GM21515 (cell line): Measurements from ENCODE around the gene SUGCT.
"Not testable (repeated sequence)": the region's sequence is repeated elsewhere in the genome, so short reads cannot be mapped to it uniquely, and the experiment has no call there.

Experiments used
- ATAC-seq: cut with Tn5 transposase; IDR thresholded peaks from one replicate; pipeline ENCODE4 v1.9.1; 2021; ENCODE audit not compliant: unreplicated experiment

Gene SUGCT

DNA sequence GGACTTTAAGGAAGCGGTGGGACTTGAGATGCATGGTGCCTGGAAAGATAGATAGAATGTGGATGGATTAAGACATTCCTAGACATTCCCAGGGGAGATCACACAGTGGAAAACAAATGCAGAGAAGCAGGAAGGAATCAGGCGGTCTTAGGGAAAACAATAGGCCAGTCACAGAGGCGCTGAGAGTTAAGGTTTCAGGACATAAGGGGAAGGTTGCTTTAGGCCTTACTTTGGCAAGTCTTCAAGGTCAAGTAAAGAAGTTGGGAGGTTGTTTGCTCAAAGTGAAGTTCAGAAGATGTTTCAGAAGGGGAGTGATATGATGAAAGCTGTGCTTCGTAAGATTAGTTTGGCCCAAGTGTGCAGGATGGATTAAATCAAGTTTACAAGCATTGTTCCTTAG, 109.4 kb downstream of the SUGCT start:
- ATAC-seq, result no peak

DNA sequence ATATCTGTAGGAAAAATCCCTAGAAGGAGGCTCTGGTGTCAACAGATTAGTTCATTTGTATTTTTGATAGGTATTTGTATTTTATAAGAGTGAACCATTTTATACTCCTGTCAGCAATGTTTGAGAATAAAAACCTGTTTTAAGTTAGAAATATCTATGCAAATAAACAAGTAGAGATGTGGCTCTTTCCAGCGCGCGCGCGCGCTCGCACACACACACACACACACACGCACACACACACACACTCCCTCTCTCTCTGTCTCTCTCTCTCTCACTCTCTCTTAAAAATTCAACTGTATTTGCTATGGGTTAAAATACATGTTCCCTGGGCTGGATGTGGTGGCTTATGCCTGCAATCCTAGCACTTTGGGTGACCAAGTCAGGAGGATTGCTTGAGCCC, 113.9 kb downstream of the SUGCT start:
- ATAC-seq, result no peak

DNA sequence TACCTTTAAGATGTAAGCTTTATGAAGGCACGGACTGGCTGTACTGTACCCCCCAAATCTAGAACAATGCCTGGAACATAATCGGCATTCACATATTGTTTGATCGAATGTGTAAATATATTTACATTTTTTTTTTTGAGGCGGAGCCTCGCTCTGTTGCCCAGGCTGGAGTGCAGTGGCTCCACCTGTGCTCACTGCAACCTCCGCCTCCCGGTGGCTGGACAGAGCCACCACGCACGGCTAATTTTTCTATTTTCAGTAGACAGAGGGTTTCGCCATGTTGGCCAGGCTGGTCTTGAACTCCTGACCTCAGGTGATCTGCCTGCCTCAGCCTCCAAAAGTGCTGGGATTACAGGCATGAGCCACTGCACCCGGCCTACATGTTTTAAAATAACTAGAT, 118.6 kb downstream of the SUGCT start:
- ATAC-seq, result not testable (repeated sequence)

DNA sequence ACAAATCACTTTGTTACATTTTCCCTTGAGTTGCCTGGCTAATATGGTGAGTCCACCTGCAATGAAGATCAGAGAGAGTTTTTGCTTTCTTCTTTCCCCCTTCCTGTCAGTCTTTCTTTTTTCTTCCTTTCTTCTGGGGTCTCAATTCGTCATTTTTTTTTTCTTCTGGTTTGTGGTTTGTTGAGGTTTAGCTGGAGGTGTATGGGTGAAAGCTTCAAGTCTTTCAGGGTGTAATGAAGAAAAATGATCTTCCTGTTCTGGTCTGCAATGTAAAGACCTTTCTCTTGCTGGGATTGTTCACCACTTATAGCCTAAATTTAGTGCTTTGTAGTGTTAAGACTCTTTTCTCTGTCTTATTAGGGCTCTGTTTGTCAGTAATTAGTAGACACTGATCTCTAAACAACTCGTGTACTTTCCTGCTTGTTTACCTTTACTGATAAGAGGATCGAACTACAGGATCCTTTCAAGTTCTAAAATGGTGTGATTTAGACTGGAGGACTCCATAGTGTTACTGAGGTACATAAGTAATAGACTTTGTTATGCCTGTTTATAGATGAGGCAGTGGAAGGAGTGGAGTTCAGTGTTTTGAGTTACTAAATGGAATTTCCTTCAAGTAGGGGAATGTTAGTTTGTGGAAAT, 129.1 kb downstream of the SUGCT start:
- ATAC-seq, result no peak

DNA sequence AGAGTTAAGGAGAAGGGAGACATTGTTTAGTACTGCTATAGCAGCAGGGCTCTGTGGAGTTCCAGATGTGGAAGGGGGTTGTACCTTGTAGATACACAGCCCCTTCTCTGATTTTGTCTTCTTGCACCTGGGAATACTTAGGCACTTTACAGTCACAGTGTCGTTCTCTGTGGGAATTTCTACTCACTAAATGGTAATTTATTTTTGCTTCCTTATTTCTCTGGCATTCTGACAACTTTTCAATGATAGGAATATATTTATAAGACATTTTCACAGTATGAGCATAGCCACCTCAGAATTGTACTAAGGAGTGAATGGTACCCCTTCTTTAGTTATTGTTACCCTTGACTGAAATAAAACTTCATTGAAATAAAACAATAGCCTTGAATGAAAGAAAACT, 132.8 kb downstream of the SUGCT start:
- ATAC-seq, result no peak

DNA sequence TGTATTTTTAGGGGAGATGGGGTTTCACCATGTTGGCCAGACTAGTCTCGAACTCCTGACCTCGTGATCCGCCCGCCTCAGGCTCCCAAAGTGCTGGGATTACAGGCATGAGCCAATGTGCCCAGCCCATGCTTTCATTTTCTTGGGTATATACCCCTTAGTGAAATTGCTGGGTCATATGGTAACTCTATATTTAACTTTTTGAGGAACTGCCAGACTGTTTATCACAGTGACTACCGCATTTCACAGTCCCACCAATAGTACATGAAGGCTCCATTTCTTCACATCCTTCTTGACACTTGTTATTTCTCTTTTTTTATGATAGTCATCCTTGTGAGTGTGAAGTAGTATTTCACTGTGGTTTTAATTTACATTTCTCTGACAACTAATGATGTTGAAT, 134.0 kb downstream of the SUGCT start:
- not testable (repeated sequence) for ATAC-seq

DNA sequence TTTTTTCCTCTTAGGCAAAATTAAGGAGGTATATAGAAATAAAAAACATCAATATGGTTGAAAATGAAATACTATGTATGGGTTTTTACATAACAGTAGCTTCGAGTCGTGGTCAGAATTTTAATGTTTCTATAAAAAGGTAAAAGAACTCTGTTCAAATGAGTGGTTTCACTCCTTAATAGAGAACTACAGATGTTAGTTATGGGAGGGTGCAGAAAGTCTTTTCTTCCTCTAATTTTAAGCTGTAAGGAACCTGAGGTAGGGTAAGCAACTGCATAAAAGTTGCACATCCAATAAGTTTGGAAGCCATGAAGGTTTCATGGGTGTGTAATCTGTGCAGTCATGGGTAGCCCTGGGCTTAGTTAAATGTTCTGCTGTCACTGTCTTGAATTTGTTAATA, 141.3 kb downstream of the SUGCT start:
- ATAC-seq, result no peak

DNA sequence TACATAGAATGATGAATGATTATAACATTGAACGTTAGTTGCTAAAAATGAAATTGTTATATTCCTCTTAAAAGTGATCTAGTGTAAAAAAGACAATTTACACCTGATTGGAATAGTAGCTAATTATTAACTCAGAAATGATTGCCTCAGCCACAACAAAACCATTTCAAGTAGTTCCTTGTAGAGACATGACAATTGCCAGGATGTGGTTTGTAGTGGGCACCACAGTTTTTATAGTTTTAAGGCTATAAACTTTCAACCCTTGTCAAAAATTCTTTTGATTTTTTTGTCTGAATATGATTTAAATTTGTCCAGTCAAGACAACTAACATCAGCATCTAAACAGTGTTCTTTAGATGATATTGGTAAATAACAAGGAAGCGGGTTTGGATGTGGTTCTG, 145.2 kb downstream of the SUGCT start:
- ATAC-seq, result no peak

DNA sequence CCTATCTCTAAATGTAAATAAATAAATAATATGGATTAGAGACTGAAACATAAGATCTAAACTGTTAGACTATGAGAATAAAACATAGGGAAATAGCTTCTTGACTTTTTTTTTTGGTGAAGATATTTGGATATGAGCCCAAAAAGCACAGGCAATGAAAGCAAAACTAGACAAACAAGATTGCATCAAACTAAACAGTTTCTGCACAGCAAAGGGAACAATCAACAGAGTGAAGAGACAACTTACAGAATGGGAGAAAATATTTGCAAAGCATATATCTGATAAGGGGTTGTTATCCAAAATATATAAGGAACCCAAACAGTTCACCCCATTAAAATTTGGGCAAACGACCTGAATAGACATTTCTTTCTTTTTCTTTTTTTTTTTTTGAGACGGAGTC, 148.1 kb downstream of the SUGCT start:
- ATAC-seq, result no peak

DNA sequence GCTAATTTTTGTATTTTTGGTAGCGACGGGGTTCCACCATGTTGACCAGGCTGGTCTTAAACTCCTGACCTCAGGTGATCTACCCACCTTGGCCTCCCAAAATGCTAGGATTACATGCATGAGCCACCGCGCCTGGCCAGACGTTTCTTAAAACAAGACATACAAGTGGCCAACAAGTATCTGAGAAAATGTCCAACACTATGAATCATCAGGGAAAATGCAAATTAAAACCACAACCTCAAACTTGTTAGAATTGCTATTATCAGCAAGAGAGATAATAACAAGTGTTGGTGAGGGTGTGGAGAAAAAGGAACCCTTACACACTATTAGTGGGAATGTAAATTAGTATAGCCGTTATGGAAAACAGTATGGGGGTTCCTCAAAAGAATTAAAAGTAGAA, 148.6 kb downstream of the SUGCT start:
- ATAC-seq, result no peak

DNA sequence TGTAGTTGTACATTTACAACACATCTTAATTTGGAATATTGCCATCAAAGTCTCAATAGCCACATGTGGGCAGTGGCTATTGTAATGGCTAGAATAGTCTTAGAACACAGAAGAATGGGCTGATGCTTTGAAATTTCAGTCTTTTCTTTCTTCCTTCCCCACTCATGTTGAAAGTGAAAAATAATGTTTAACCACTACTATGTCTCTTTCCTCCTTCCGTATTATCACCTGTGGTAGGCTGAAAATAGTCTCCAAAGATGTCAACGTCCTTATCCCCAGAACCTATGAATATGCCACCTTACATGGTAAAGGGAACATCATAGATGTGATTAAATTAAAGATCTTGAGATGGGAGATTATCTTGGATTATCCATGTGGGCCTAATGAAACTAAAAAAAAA, 154.0 kb downstream of the SUGCT start:
- ATAC-seq, result no peak

DNA sequence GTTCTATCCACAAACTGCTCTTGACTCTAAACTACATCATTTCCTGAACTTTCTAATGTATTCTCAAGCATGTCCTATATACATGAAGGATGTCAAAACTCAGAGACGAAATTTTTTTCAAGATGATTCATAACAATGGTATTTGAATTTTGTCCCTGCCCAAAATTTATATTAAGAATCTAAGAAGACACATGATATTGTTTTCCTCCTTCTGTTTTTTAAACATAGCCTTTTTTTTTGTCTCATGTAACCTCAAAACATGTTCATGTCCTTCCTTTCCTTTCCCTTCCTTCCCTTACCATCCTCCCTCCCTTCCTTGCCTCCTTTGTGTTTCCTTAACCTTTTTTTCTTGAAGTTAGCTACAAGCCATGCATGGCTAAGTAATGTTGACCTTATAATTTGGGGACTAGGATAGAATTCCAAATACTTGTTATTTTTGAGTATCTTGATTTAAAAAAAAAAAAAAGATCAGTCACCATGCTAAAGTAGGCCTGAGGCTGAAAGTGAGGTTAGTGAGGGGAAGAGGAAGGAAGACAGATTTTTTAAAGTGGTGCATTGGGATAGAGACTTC, 163.0 kb downstream of the SUGCT start:
- ATAC-seq, result no peak

DNA sequence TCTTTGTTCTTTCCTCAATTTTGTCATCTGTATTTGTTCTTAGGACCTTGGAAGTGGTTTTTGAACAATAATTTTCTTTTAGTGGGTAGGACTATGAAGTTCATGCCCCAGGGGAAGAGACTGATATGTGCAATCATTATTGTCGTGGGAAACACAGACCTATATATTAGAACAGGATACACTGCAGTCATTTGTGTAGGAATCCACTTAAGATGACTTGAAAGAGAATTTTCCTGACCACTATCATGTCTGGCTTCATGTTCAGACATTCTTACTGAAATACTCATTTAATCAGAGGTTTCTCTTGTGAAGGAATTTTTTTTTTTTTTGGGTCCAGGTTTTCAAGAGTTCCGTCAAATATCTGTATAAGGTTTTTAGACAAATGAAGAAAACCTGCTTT, 163.6 kb downstream of the SUGCT start:
- no peak for ATAC-seq

DNA sequence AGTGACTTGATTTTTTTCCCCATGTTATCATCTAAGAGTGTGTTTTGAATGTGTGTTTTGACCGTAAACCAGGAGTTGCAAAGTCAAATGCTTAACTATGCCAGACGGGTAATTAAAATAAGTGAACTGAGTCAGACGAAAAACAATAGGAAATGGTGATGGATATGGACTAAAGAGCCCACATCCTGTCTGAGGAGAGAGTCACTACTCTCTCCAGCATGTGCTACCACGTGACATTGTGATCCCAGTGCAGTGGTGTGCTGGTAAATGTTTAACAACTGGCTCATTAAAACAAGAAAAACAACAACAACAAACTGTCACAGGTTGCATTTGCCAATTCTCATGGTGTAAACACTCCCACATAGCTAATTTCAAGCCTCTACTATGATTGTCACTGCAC, 164.3 kb downstream of the SUGCT start:
- no peak for ATAC-seq

DNA sequence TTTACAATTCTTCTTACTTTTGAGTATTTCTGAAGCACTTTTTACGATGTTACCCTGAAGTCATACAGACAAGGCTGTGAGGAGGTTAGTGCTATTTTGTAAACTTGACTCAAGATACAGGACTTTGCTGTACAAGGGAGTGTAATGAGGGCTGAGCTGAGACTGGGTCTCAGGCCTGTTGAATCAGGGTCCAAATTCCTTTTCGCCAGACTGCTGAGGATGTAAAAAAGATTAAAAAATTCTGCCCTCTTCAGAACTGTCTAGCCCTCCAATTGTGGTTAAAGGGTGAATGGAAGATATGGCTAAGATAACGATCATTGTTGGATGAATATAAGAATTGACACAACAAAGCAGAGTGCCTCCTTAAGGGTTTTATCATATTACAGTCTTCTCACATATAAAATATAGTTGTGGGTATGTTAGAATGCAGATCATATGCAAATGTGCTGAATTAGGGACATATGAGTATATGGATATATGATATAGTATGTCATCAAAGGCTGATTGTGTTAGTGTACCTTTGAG, 165.4 kb downstream of the SUGCT start:
- ATAC-seq, result no peak

DNA sequence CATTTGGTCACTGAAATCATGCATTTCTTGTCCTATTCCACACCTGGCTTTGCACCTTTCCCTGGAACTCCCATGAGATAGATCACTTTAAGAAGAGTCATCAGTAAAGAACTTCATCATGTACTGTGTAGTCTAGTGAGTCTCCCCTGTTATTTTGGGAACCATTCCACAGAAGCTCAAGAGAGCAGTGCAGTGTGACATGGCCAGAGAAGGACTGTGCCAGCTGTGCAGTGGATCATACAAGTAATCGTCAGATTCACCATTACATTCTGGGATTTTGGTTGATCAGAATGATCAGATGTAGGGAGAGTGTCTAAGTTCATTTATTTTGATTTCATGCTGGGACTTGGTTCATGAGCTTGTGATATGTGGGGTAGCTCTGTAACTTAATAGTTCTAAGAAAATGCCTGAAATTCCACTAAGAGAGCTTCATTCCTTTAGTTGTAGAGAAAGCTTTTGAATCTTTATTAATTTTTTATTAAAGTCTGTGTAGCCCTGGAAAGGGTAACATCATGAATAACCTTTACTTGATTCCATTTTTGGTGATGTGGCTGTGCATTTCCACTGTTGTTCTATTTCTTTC, 166.8 kb downstream of the SUGCT start:
- ATAC-seq, result no peak

DNA sequence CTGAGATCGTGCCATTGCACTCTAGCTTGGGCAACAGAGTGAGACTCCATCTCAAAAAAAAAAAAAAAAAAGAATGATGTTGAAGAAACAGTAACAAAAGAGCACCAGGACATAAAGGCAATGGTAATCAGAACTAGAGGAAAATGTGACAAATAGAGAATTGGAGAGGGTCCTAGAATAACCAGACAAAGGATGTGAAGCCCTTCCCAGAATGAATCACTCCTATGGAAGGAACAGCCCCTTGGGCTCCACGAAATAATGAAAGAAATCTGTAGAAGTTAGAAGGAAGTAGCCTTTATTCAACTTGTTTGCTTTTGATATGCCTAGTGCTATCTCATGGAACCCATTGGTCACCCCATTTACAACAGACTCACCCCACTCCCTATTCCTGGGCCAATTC, 169.2 kb downstream of the SUGCT start:
- ATAC-seq, result no peak

DNA sequence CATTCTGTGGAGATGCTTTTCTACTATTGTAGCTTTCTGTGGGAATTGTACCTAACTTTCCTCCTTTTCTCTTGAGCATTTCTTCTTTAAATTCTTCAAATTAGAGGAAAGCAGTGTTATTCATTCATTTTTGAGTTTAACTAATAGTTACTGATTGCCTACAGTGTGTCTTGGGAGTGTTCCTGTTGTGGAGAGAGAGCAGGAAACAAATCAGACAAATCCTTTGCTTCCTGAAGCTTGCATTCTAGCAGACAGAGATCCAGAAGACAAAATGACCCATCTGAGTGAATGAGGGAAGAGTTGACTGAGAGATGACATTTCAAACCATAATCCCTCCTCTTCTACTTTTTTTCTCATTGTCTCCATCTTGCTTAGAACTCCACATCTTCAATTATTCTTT, 170.4 kb downstream of the SUGCT start:
- ATAC-seq, result no peak

DNA sequence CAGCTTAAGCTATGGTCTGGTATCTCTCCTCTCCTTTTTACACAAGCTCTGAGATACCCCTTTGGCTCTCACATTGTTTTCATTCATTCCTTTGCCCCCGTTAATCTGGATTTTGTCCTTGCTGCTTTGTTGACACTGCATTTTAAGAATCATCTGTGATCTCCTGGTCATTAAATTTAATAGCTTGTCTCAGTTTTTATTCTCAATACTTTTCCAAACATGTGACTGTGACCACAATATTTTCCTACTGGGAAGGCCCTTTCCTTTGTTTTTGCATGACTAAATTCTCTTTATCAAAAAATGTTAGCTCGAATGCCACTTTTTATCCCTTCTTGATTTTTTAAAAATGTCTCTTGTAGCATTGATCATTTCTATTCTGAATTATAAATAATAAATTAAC, 171.2 kb downstream of the SUGCT start:
- no peak for ATAC-seq

DNA sequence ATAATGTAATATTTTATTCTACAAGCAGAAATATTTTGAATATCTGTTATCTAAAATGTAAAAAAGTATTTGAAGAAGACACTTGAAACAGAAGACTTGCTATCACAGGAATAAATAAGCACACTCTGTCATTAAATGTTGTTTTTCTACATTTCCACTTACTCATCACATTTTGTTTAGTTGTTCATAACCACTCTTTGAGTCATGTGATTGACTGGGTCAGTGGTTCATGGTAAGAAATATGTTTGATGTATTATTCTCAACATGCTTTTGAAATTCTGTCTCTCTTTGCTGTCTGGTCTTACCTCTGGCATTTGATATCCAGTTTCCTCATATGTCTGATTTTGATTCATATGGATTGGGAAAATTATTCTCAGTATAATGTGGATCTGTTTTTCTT, 171.8 kb downstream of the SUGCT start:
- ATAC-seq, result no peak

DNA sequence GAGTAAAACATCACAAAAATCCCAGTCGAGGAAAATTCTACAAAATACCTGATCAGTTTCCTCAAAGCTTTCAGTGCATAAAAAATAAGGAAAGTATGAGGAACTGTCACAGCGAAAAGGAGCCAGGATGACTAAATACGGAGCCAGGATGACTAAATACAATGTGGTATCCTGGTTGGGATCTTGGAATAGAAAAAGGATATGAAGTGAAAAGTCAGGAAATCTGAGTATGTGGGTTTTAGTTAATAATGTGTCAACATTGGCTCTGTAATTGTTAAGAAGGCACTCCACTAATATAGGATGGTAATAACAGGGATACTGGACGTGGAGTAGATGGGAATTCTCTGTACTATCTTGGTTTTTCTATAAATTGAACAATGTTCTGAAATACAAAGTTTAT, 175.5 kb downstream of the SUGCT start:
- no peak for ATAC-seq

DNA sequence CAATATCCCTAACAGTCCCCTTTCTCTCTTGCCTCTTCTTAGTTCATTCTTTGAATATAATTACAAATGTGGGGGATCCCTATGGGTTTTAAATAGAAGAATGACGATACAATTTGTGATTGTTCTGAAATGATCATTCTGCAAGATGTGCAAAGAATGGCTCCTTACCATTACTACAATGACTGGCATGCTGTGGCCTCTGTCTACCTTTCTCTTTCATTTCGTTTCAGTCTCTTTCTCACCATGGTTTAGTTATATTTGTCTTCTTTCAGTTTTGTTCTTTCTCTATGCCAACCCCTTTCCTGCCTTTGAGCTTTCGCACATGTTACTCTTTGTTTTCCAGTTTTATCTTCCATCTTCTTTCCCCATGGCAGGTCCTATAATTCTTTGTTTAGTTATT, 176.5 kb downstream of the SUGCT start:
- peak; percentile 95 for ATAC-seq

DNA sequence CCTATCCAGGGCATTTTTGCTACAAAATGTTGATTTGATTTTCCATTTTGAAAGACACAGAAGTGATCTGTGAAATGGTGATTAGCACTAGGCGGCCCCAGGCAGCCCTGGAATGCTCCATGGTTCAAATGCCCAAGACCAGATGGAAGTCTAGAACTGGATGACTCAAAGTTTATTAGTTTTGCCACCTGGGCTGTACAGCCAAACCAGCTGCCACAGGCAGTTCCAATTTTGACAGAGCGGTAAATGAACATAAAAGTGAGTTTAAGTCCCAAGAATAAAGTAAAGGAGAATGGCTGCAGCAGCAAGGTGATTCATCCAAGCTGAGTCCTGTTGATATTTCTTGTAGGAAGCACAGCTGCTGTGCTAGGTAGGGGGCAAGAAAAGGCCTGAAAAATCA, 180.5 kb downstream of the SUGCT start:
- ATAC-seq, result no peak
